ENCODE measurements around the gene NAALADL2.

The NAALADL2 gene

DNA sequence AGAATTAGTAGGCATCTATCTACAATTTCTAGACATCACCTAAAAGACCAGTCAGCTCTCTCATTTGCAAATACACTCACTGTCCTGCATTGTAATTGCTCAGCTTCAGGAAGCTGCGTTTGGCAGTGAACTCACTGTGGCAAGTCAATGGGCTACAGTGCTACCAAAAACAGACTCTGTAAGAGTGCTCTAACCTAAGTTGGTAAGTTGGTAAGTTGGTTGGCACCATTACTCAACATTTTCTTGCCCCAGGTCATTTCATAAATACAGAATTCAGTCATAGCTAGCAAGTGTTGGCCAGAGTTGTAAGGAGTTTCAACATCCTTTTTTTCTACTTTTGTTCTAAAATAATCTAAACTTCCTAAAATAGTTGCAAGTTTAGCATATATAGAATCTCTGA is 466.3 kb downstream of the NAALADL2 start:
- DNase-seq (ENCODE audit: low read depth, low spot score): no peak
- Histone ChIP-seq H3K4me3 (no peak overlapping the region), H3K9me3 (ENCODE audit: low read depth, low read length) (no peaks in the 10 kb centered on the region), H3K9ac (ENCODE audit: insufficient read length) (no peak overlapping the region), H3K27ac (no peak overlapping the region), H3K36me3 (ENCODE audit: insufficient read depth, low read length) (no peaks in the 10 kb centered on the region)
- TF ChIP-seq POLR2AphosphoS5 (IDR thresholded peaks at IDR 0.05; ENCODE audit: borderline replicate concordance, low read depth, low read length) (no peak), EZH2 (IDR thresholded peaks at IDR 0.05) (no peak), FOXP2 (optimal IDR thresholded peaks at IDR 0.05; ENCODE audit: control extremely low read depth, extremely low read length, insufficient read depth) (no peak)

DNA sequence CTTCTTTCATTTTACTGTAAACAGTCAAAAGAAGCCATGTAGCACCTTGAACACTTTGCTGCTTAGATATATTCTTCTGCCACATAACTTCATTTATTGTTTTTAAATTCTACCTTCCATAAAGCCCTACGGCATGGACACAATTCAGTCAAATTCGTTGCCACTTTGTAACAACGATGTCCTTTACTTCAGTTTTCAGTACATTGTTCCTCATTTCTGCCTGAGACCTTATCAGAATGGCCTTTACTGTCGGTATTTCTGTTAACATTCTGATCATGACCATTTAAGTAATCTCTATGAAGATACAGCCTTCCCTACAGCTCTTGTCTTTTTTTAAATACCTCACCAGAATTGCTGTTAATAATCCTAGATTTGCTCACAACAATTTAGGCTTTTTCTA is 466.9 kb downstream of the NAALADL2 start:
- no peak for DNase-seq (ENCODE audit: low read depth, low spot score)
- TF ChIP-seq EZH2 (IDR thresholded peaks at IDR 0.05): no peak
- TF ChIP-seq FOXP2 (optimal IDR thresholded peaks at IDR 0.05; ENCODE audit: control extremely low read depth, extremely low read length, insufficient read depth): no peak
- no peak for TF ChIP-seq POLR2AphosphoS5 (IDR thresholded peaks at IDR 0.05; ENCODE audit: borderline replicate concordance, low read depth, low read length)
- no peak overlapping the region for H3K4me3 ChIP-seq
- H3K27ac ChIP-seq: no peak overlapping the region
- H3K9me3 ChIP-seq (ENCODE audit: low read depth, low read length): no peaks in the 10 kb centered on the region
- no peak overlapping the region for H3K9ac ChIP-seq (ENCODE audit: insufficient read length)
- H3K36me3 ChIP-seq (ENCODE audit: insufficient read depth, low read length): no peaks in the 10 kb centered on the region

DNA sequence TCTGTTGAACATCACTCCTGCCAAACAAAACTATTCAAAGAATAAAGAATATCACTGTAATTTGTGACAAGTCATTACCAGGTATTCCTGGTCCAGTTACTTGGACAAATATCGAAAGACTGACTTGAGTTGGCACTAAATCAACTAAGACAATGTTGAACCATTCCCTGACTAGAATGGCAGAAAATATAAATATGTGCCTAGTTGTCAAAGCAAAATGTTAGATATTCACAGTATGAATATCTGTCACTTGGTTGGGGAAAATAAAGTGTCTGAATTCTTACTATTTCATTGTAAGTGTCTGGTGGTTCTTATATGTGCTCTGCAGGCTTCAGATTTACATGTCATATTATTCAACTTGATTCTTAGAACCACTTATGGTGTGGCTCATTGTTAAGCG is 470.2 kb downstream of the NAALADL2 start:
- H3K27ac ChIP-seq: no peak overlapping the region
- H3K9ac ChIP-seq (ENCODE audit: insufficient read length): no peak overlapping the region
- no peaks in the 10 kb centered on the region for H3K36me3 ChIP-seq (ENCODE audit: insufficient read depth, low read length)
- no peak for TF ChIP-seq EZH2 (IDR thresholded peaks at IDR 0.05)
- TF ChIP-seq FOXP2 (optimal IDR thresholded peaks at IDR 0.05; ENCODE audit: control extremely low read depth, extremely low read length, insufficient read depth): no peak
- no peak for TF ChIP-seq POLR2AphosphoS5 (IDR thresholded peaks at IDR 0.05; ENCODE audit: borderline replicate concordance, low read depth, low read length)
- no peaks in the 10 kb centered on the region for H3K9me3 ChIP-seq (ENCODE audit: low read depth, low read length)
- no peak for DNase-seq (ENCODE audit: low read depth, low spot score)
- H3K4me3 ChIP-seq: no peak overlapping the region

DNA sequence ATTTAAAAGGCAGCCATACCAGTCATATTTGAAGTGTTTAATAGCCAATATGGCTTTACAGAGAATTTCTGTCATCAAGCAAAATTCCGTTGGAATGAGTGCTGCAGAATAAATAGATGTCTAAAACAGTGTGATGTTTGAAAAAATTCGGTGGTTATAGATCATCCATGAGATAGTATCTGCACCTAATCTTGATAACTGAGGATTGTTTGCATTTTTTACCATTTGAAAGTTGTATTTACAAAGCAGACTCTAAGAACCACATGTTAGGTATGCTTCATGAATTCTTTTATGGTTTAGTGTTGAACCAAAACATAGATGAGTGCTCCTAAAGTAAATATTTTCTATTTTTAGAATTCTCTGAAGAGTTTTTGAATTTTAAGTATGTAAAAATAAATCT is 476.1 kb downstream of the NAALADL2 start:
- DNase-seq (ENCODE audit: low read depth, low spot score): no peak
- Histone ChIP-seq H3K9ac (ENCODE audit: insufficient read length) (no peak overlapping the region), H3K9me3 (ENCODE audit: low read depth, low read length) (no peaks in the 10 kb centered on the region), H3K4me3 (no peak overlapping the region), H3K36me3 (ENCODE audit: insufficient read depth, low read length) (no peaks in the 10 kb centered on the region), H3K27ac (no peak overlapping the region)
- TF ChIP-seq POLR2AphosphoS5 (IDR thresholded peaks at IDR 0.05; ENCODE audit: borderline replicate concordance, low read depth, low read length) (no peak), FOXP2 (optimal IDR thresholded peaks at IDR 0.05; ENCODE audit: control extremely low read depth, extremely low read length, insufficient read depth) (no peak), EZH2 (IDR thresholded peaks at IDR 0.05) (no peak)

DNA sequence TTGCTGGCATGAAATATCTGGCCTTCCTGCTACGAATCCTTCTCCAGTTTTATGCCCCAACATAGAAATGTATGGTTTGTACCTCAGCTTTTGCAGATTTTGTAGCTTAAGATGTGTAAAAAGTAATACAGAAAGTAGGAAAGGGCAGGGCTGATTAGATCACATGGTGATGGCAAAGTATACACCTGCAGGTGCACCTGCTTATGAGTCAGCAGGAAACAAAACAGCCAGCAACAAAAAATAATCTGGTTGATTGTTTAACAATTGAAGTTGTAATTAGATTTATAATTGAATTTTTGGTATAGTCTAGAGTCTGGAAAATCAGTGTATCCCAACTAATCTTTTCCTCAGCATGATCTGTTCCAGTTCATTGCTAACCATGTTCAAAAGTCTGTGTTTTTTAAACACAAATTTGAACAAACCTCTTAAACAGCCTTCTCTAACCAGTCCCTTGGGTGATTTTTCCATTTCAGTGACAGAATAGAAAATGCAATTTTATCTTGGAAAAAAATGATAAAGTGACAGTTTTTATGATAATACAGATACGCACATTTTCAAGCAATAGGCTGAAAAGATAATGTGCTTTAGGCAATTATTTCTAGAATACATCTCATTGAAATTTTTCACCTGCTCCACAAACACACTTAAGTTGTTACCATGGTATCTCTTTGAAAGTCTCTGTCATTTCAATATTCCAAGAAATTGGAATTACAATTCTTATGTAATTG is 477.4 kb downstream of the NAALADL2 start:
- Histone ChIP-seq H3K36me3 (ENCODE audit: insufficient read depth, low read length) (no peaks in the 10 kb centered on the region), H3K4me3 (no peak overlapping the region), H3K27ac (no peak overlapping the region), H3K9me3 (ENCODE audit: low read depth, low read length) (no peaks in the 10 kb centered on the region), H3K9ac (ENCODE audit: insufficient read length) (no peak overlapping the region)
- TF ChIP-seq POLR2AphosphoS5 (IDR thresholded peaks at IDR 0.05; ENCODE audit: borderline replicate concordance, low read depth, low read length) (no peak), FOXP2 (optimal IDR thresholded peaks at IDR 0.05; ENCODE audit: control extremely low read depth, extremely low read length, insufficient read depth) (no peak), EZH2 (IDR thresholded peaks at IDR 0.05) (no peak)
- DNase-seq (ENCODE audit: low read depth, low spot score): no peak

DNA sequence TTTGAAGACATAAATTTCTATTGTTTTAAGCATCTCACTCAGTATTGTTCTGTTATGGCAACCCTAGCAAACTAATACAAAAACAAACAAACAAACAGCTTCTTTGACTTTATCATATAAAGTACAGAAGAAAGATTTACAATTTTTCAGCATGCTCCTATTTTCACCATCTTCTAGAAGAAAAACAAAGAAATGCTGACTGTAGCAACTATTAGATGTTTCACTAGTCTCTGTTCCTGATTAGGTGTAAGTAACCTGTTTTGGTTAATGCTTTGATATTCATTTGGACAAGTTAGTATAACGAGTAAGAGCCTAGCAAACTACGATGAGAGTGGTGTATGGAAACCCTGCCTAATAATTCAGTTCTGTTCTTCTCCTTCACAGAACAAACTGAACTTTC is 478.5 kb downstream of the NAALADL2 start:
- DNase-seq (ENCODE audit: low read depth, low spot score): no peak
- Histone ChIP-seq H3K36me3 (ENCODE audit: insufficient read depth, low read length) (no peaks in the 10 kb centered on the region), H3K9me3 (ENCODE audit: low read depth, low read length) (no peaks in the 10 kb centered on the region), H3K9ac (ENCODE audit: insufficient read length) (no peak overlapping the region), H3K4me3 (no peak overlapping the region), H3K27ac (no peak overlapping the region)
- no peak for TF ChIP-seq EZH2 (IDR thresholded peaks at IDR 0.05)
- no peak for TF ChIP-seq FOXP2 (optimal IDR thresholded peaks at IDR 0.05; ENCODE audit: control extremely low read depth, extremely low read length, insufficient read depth)

DNA sequence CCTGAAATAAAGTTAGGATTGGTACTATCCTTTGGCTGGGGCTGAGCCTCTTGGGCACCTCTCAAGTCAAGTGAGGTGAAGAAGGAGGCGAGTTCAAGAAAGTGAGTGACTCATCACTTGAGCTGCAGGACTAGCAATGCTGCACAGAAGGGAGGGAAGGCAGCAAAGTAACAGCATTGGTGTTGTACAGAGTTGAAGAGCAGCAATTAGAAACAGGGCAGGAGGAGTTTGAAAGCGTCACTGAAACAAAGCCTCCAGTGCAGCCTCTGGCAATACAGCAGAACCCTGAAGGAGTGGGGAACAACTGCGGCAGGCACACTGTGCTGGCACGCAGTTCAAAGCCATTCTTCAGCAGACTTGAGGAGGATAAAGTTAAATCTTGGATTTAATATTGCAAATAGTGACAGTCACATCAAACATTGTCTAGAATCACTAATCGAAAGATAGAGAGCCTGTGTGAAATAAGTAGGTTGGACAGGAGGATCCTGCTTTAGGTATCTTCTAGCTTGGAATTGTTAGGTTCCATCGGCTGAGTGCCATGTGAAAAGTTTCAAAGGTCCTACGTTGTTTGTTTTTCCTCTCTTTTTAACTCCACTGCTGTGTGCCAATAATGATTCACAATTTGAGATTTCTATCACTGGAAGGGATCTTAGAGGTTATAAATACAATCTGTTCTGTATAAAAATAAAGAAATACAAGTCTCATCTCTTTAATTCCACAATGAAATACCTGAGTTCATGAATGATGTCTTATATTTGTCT is 479.8 kb downstream of the NAALADL2 start:
- TF ChIP-seq EZH2 (IDR thresholded peaks at IDR 0.05) (no peak), FOXP2 (optimal IDR thresholded peaks at IDR 0.05; ENCODE audit: control extremely low read depth, extremely low read length, insufficient read depth) (no peak), POLR2AphosphoS5 (IDR thresholded peaks at IDR 0.05; ENCODE audit: borderline replicate concordance, low read depth, low read length) (no peak)
- no peak overlapping the region for H3K4me3 ChIP-seq
- DNase-seq (ENCODE audit: low read depth, low spot score): no peak
- H3K9me3 ChIP-seq (ENCODE audit: low read depth, low read length): no peaks in the 10 kb centered on the region
- no peak overlapping the region for H3K9ac ChIP-seq (ENCODE audit: insufficient read length)
- H3K36me3 ChIP-seq (ENCODE audit: insufficient read depth, low read length): no peaks in the 10 kb centered on the region
- H3K27ac ChIP-seq: no peak overlapping the region

DNA sequence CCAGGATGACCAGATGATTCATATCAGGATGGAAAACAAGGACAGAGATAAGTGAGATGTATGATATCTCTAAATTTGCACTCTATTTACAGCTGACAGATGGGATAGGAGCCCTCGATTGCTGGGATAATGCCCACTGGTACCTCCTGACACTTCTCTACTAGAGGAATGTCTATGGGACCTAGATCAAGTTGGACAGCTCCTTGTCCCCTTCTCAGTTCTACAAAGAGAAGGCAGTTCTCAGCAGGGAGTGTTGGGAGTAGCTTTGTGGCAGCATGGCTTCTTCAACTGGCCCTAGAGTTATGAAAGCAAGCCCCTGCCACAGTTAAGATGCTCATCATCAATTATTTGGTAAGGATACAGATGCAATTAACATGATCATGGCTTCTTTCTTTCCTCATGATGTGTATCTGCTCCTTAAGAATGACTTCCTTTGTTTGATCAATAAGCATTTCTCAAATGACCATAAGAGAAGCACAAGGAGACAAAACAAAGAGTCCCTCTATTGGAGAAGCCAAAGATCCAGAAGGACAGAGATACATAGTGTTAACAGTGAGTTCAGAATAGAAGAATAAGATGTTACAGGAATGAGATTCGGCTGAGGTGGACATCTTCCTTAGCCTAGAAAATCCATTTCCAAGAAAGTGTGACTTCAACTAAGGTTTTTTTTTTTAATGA is 481.3 kb downstream of the NAALADL2 start:
- Histone ChIP-seq H3K4me3 (no peak overlapping the region), H3K9me3 (ENCODE audit: low read depth, low read length) (no peaks in the 10 kb centered on the region), H3K9ac (ENCODE audit: insufficient read length) (no peak overlapping the region), H3K27ac (no peak overlapping the region), H3K36me3 (ENCODE audit: insufficient read depth, low read length) (no peaks in the 10 kb centered on the region)
- no peak for DNase-seq (ENCODE audit: low read depth, low spot score)
- TF ChIP-seq EZH2 (IDR thresholded peaks at IDR 0.05): no peak
- TF ChIP-seq POLR2AphosphoS5 (IDR thresholded peaks at IDR 0.05; ENCODE audit: borderline replicate concordance, low read depth, low read length): no peak
- no peak for TF ChIP-seq FOXP2 (optimal IDR thresholded peaks at IDR 0.05; ENCODE audit: control extremely low read depth, extremely low read length, insufficient read depth)
